LNCaP clone FGC (cell line): ENCODE results near the gene TRIM56.

Experiments used
- DNase-seq: peaks from one replicate; pipeline ENCODE4 v3.0.0-alpha.2; 2011; ENCODE audit warnings: low read depth
- H3K4me3 ChIP-seq: 2 replicates; pipeline ENCODE4 v1.5.1; 2011; ENCODE audit warnings: mild to moderate bottlenecking, low read depth, low read length, control low read depth
- TF ChIP-seq, protein P1 (sequence below): IDR thresholded peaks from 2 replicates; pipeline ENCODE4 v1.5.1; 2012; ENCODE audit warnings: mild to moderate bottlenecking; ENCODE audit not compliant: control insufficient read depth, insufficient read depth; ENCODE audit errors: extremely low read depth

Gene TRIM56

GRCh38 chr7:101137651-101138212 lies 52.5 kb downstream of the TRIM56 start:
- no peak for DNase-seq
- TF ChIP-seq, protein P1, sequence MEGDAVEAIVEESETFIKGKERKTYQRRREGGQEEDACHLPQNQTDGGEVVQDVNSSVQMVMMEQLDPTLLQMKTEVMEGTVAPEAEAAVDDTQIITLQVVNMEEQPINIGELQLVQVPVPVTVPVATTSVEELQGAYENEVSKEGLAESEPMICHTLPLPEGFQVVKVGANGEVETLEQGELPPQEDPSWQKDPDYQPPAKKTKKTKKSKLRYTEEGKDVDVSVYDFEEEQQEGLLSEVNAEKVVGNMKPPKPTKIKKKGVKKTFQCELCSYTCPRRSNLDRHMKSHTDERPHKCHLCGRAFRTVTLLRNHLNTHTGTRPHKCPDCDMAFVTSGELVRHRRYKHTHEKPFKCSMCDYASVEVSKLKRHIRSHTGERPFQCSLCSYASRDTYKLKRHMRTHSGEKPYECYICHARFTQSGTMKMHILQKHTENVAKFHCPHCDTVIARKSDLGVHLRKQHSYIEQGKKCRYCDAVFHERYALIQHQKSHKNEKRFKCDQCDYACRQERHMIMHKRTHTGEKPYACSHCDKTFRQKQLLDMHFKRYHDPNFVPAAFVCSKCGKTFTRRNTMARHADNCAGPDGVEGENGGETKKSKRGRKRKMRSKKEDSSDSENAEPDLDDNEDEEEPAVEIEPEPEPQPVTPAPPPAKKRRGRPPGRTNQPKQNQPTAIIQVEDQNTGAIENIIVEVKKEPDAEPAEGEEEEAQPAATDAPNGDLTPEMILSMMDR: no peak
- H3K4me3 ChIP-seq: no peak overlapping the region

DNA sequence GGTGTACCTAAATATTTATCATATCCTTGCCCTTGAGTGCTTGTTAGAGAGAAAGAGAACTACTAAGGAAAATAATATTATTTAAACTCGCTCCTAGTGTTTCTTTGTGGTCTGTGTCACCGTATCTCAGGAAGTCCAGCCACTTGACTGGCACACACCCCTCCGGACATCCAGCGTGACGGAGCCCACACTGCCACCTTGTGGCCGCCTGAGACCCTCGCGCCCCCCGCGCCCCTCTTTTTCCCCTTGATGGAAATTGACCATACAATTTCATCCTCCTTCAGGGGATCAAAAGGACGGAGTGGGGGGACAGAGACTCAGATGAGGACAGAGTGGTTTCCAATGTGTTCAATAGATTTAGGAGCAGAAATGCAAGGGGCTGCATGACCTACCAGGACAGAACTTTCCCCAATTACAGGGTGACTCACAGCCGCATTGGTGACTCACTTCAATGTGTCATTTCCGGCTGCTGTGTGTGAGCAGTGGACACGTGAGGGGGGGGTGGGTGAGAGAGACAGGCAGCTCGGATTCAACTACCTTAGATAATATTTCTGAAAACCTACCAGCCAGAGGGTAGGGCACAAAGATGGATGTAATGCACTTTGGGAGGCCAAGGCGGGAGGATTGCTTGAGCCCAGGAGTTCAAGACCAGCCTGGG lies 53.1 kb downstream of the TRIM56 start:
- TF ChIP-seq, protein P1: peak; percentile 48
- H3K4me3 ChIP-seq: no peak overlapping the region

GRCh38 chr7:101140339-101140699 lies 55.0 kb downstream of the TRIM56 start:
- H3K4me3 ChIP-seq: no peak overlapping the region
- DNase-seq: no peak
- TF ChIP-seq, protein P1: no peak

More for the DNA sequence above, 53.1 kb downstream of the TRIM56 start:
- no peak for DNase-seq

DNA sequence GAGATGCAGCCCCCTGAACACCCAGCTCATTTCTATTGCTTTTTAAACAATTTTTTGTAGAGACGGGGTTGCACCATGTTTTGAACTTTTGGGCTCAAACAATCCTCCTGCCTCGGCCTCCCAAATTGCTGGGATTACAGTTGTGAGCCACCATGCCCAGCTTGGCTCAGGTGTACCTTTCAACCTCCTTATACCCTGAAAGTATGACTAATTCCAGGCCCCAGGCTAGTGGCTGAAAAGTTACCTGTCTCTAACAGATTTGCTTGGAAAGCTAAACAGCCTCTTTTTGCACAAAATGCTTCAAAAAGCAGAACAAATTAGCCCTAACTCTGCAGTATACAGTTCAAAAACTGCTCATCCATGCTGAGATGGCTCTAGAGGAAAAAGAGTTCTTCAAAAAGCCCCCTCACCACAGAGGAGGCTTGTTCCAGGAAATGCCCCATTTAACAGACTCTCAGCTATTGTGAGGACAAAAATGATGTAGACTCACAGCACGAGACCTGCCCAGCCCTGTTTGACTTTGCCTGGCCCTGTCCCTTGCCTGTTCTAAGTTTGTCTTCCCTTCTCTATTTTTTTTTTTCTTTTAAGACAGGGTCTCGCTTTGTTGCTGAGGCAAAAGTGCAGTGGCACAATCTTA lies 55.6 kb downstream of the TRIM56 start:
- TF ChIP-seq, protein P1: no peak
- no peak overlapping the region for H3K4me3 ChIP-seq
- no peak for DNase-seq
